Measurements from ENCODE around the gene HOXC10. TPM values are rescaled to one million over a fixed set of nuclear protein-coding genes. Genes with fewer than 3 reads are reported as not detected.

Gene HOXC10
- total and polyA plus RNA-seq, 2 donors from 2014 or later, result 49.7 to 50.7 TPM

DNA sequence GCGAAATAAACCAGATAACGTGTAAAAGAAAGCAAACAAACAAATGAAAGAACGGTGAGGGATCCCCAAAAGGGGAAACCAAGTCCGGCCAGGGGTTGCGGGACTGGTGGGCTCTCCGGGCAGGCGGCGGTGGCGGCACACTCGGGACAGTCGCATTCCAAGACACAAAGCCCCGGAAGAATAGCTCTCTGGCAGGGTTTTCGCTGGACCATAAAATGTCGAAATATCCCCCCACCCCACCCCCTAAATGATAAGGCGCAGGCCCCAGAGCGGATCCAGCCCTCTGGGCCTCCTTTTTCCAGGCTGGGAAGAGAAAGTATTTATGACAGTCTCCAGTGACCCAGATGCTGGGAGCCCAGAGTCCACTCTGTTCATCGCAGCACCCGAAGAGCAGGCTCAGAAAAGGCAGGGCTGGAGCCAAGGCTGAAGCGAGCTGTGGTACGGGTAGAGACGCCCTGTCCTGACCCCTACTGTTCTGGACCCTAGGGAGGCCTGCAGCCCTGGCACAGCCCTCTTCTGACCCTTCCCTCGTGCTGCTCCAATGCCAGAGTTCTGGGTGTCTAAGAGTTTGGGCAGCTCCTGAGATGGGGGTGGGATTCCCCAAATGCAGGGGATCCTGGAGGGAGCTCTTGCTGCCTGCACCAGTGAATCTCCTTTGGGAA lies 21.7 kb downstream of the HOXC10 start:
- FAIRE-seq, result no peak
- peak in 2 of 5 donors; percentile 68 to 89 for DNase-seq
- TF ChIP-seq, protein P1, sequence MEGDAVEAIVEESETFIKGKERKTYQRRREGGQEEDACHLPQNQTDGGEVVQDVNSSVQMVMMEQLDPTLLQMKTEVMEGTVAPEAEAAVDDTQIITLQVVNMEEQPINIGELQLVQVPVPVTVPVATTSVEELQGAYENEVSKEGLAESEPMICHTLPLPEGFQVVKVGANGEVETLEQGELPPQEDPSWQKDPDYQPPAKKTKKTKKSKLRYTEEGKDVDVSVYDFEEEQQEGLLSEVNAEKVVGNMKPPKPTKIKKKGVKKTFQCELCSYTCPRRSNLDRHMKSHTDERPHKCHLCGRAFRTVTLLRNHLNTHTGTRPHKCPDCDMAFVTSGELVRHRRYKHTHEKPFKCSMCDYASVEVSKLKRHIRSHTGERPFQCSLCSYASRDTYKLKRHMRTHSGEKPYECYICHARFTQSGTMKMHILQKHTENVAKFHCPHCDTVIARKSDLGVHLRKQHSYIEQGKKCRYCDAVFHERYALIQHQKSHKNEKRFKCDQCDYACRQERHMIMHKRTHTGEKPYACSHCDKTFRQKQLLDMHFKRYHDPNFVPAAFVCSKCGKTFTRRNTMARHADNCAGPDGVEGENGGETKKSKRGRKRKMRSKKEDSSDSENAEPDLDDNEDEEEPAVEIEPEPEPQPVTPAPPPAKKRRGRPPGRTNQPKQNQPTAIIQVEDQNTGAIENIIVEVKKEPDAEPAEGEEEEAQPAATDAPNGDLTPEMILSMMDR (IDR thresholded peaks at IDR 0.05; ENCODE audit: borderline replicate concordance, extremely low read depth, insufficient read depth), result no peak
- Histone ChIP-seq H3K9me3 (ENCODE audit: control insufficient read depth in 2 of 3, insufficient read depth in 1 of 3, low read length in 3 of 3) (no peaks in the 10 kb centered on the region), H3K36me3 (ENCODE audit: control insufficient read depth in 2 of 3, insufficient read depth in 3 of 3, low read length in 3 of 3) (no peaks in the 10 kb centered on the region), H3K27me3 (ENCODE audit: control insufficient read depth, insufficient read depth, low read length) (peaks cover 4% of the 10 kb centered on the region), H3K9ac (ENCODE audit: low read length in 3 of 3) (peak overlapping the region in 2 of 3 donors; percentile 72 to 73), H3K4me3 (ENCODE audit: low read length in 3 of 3) (peak overlapping the region; percentile 39 to 67 (median 60)), H3K4me1 (ENCODE audit: control insufficient read depth in 2 of 3, insufficient read depth in 2 of 3, low read depth in 1 of 3, low read length in 3 of 3) (peaks cover 6 to 23% (median 11%) of the 10 kb centered on the region in 3 donors), H3K27ac (ENCODE audit: low read depth in 2 of 2, low read length in 2 of 2) (peak overlapping the region; percentile 55 to 59)
- intact Hi-C loops (cut with DNase I), result no loop called here

GRCh38 chr12:54007538-54008259 lies 22.8 kb downstream of the HOXC10 start:
- intact Hi-C loops (cut with DNase I), result no loop called here
- Histone ChIP-seq H3K9me3 (ENCODE audit: control insufficient read depth in 2 of 3, insufficient read depth in 1 of 3, low read length in 3 of 3) (no peaks in the 10 kb centered on the region), H3K4me3 (ENCODE audit: low read length in 3 of 3) (no peak overlapping the region), H3K27me3 (ENCODE audit: control insufficient read depth, insufficient read depth, low read length) (peaks cover 4% of the 10 kb centered on the region), H3K36me3 (ENCODE audit: control insufficient read depth in 2 of 3, insufficient read depth in 3 of 3, low read length in 3 of 3) (no peaks in the 10 kb centered on the region), H3K9ac (ENCODE audit: low read length in 3 of 3) (no peak overlapping the region), H3K27ac (ENCODE audit: low read depth in 2 of 2, low read length in 2 of 2) (no peak overlapping the region), H3K4me1 (ENCODE audit: control insufficient read depth in 2 of 3, insufficient read depth in 2 of 3, low read depth in 1 of 3, low read length in 3 of 3) (peaks cover 6 to 24% (median 12%) of the 10 kb centered on the region in 3 donors)
- TF ChIP-seq, protein P1 (IDR thresholded peaks at IDR 0.05; ENCODE audit: borderline replicate concordance, extremely low read depth, insufficient read depth), result no peak
- DNase-seq (peak in 1 of 5 donors; percentile 67), FAIRE-seq (no peak)

DNA sequence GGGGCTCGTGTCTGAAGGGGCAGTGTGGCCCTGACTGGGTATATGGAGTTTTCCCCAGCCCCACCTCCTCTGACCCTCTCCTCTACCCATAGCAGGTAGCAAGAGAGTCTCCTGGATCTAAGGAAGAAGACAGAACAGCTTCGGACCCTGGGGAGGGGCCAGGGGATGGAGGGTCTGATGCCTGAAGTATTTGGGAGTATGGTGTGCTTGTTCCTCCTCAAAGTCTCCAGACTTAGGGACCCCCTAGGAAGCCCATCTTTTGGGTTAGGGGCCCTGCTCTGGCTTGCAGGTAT lies 23.3 kb downstream of the HOXC10 start:
- H3K27me3 ChIP-seq (ENCODE audit: control insufficient read depth, insufficient read depth, low read length), result peaks cover 4% of the 10 kb centered on the region
- TF ChIP-seq, protein P1 (IDR thresholded peaks at IDR 0.05; ENCODE audit: borderline replicate concordance, extremely low read depth, insufficient read depth), result no peak
- H3K9me3 ChIP-seq (ENCODE audit: control insufficient read depth in 2 of 3, insufficient read depth in 1 of 3, low read length in 3 of 3), result no peaks in the 10 kb centered on the region
- DNase-seq (peak in 1 of 5 donors; percentile 34), FAIRE-seq (no peak)
- peaks cover 6 to 29% (median 16%) of the 10 kb centered on the region in 3 donors for H3K4me1 ChIP-seq (ENCODE audit: control insufficient read depth in 2 of 3, insufficient read depth in 2 of 3, low read depth in 1 of 3, low read length in 3 of 3)
- H3K36me3 ChIP-seq (ENCODE audit: control insufficient read depth in 2 of 3, insufficient read depth in 3 of 3, low read length in 3 of 3), result no peaks in the 10 kb centered on the region
- no peak overlapping the region for H3K9ac ChIP-seq (ENCODE audit: low read length in 3 of 3)
- H3K4me3 ChIP-seq (ENCODE audit: low read length in 3 of 3), result no peak overlapping the region
- H3K27ac ChIP-seq (ENCODE audit: low read depth in 2 of 2, low read length in 2 of 2), result no peak overlapping the region
- intact Hi-C loops (cut with DNase I), result no loop called here

All from kidney (tissue), 14 donors.